SU-DHL-6 (cell line): ENCODE results near the gene DRD4.

Experiments used
- EZH2phosphoT487 ChIP-seq: fragments of 200-600 bp; sonication (generic), shearing (Covaris generic); conservative IDR thresholded peaks from 2 replicates; pipeline ENCODE4 v1.6.1; 2018; ENCODE audit warnings: mild to moderate bottlenecking, antibody characterized with exemption, low read length, moderate library complexity, mixed read lengths
- TF ChIP-seq, protein P1 (sequence below): fragments of 200-600 bp; sonication (generic); IDR thresholded peaks from one replicate; pipeline ENCODE4 v1.5.1; 2017; ENCODE audit warnings: antibody characterized with exemption, mild to moderate bottlenecking, low read length, moderate library complexity; ENCODE audit not compliant: insufficient read depth, poor library complexity, severe bottlenecking

DNA sequence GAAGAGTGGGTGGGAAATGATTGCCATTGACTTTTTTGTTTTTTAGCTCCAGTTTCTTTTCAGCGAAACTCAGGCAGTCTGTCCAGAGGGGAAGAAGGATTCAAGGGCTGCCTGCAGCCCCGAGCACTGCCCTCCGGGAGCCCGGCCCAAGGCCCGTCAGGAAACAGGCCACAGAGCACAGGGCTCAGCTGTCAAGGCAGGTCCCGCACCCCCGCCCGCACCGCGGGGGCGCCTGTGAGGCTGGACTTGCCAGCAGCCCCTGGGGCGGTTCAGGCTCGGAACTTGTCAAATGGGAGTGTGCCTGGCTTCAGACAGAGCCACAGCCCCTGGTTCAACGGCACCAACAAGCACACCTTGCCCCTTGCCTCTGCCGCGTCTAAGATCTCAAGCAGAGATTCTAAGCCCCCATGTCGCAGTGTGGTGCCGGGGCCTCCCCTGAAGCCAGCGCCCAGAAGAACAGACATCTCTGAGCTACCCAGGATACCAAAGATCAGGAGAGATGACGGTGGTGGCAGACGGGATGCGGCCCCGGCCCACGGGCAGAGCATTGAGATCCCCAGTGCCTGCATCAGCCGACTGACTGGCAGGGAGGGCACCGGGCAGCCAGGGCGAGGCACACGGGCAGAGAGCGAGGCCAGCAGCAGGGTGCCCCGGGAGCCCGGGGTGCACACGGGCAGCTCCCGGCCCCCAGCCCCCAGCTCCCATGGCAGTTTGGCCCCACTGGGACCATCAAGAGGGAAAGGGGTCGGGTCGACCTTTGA lies 29.9 kb upstream of the DRD4 start:
- TF ChIP-seq, protein P1, sequence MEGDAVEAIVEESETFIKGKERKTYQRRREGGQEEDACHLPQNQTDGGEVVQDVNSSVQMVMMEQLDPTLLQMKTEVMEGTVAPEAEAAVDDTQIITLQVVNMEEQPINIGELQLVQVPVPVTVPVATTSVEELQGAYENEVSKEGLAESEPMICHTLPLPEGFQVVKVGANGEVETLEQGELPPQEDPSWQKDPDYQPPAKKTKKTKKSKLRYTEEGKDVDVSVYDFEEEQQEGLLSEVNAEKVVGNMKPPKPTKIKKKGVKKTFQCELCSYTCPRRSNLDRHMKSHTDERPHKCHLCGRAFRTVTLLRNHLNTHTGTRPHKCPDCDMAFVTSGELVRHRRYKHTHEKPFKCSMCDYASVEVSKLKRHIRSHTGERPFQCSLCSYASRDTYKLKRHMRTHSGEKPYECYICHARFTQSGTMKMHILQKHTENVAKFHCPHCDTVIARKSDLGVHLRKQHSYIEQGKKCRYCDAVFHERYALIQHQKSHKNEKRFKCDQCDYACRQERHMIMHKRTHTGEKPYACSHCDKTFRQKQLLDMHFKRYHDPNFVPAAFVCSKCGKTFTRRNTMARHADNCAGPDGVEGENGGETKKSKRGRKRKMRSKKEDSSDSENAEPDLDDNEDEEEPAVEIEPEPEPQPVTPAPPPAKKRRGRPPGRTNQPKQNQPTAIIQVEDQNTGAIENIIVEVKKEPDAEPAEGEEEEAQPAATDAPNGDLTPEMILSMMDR = no peak
- TF ChIP-seq EZH2phosphoT487 = no peak
